Breast epithelium (tissue), 3 donors: ENCODE data around the gene TARS2.
A peak's percentile ranks its signal among the peaks of the same experiment; 100 is the strongest.

Experiments
- CTCF ChIP-seq, 3 donors: fragments of 450-650 bp; IDR thresholded peaks; one replicate each; pipeline ENCODE4 v1.5.1; 2016 to 2017; ENCODE audit warnings: antibody characterized with exemption in 3 of 3, mild to moderate bottlenecking in 3 of 3, moderate library complexity in 3 of 3
- POLR2A ChIP-seq: fragments of 450-650 bp; IDR thresholded peaks from one replicate; pipeline ENCODE4 v1.6.1; 2016; ENCODE audit warnings: antibody characterized with exemption, mild to moderate bottlenecking, moderate library complexity
- POLR2AphosphoS5 ChIP-seq, 3 donors: sonication (generic); formaldehyde crosslinking; IDR thresholded peaks; one replicate each; pipeline ENCODE4 v1.6.1; 2017; ENCODE audit warnings: antibody characterized with exemption in 3 of 3

DNA sequence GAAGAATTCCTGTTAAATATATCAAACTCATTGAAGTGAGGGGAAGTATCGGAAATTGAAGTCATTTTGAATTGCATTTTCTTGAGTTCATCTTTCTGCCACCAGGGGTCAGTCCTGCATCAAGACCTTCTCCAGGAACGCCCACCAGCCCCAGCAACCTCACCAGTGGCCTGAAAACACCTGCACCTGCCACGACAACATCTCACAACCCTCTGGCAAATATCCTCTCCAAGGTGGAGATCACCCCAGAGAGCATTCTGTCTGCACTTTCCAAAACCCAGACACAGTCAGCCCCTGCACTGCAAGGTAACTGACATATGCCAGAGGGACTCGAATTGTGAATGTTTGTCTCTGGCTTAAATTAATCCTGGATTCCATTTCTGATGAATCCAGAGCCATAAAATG, 22.8 kb upstream of the TARS2 start:
- TF ChIP-seq POLR2A (no peak), POLR2AphosphoS5 (IDR thresholded peaks at IDR 0.05) (no peak), CTCF (IDR thresholded peaks at IDR 0.05) (peak; percentile 73 to 80 (median 76))
